Natural killer cell (primary cell): ENCODE data around the gene ZNF701. TPM values are rescaled to one million over a fixed set of nuclear protein-coding genes. Genes with fewer than 3 reads are reported as not detected.
"Not testable (repeated sequence)": the region's sequence is repeated elsewhere in the genome, so short reads cannot be mapped to it uniquely, and the experiment has no call there.

Experiments used
- ATAC-seq, 3 donors: fragments of 150-1000 bp in 2 of 3; fragments of 200-7000 bp in 1 of 3; cut with Tn5 transposase; 1 replicate in 1 of 3; 2 replicates in 2 of 3; pipeline ENCODE4 v1.10.0; 2021; ENCODE audit warnings: mild to moderate bottlenecking in 2 of 3, moderate library complexity in 2 of 3
- DNase-seq, 2 donors: peaks; one replicate each; pipeline versions ENCODE4 v3.0.0 to v3.0.0-alpha.2; 2013 to 2021; ENCODE audit warnings: mixed read lengths in 1 of 2
- H3K27ac ChIP-seq: one replicate; pipeline ENCODE4 v1.5.1; 2013; ENCODE audit warnings: mild to moderate bottlenecking, low read length
- H3K27me3 ChIP-seq: one replicate; pipeline ENCODE4 v1.6.1; 2013; ENCODE audit warnings: low read length; ENCODE audit not compliant: control insufficient read depth, insufficient read depth
- H3K36me3 ChIP-seq: one replicate; pipeline ENCODE4 v1.6.1; 2013; ENCODE audit warnings: low read length; ENCODE audit not compliant: control insufficient read depth, insufficient read depth
- H3K4me1 ChIP-seq: one replicate; pipeline ENCODE4 v1.6.1; 2013; ENCODE audit warnings: low read length; ENCODE audit not compliant: control insufficient read depth, insufficient read depth
- H3K4me3 ChIP-seq: one replicate; pipeline ENCODE4 v1.5.1; 2013; ENCODE audit warnings: low read length
- H3K9me3 ChIP-seq: one replicate; pipeline ENCODE4 v1.6.1; 2013; ENCODE audit warnings: low read length; ENCODE audit not compliant: control insufficient read depth, insufficient read depth
- H3K27ac Mint-ChIP-seq, 2 donors: one replicate each; pipeline ENCODE4 v1.8.0; 2022; ENCODE audit warnings: mild to moderate bottlenecking in 2 of 2, mixed read lengths in 2 of 2, moderate library complexity in 1 of 2
- H3K27me3 Mint-ChIP-seq, 2 donors: one replicate each; pipeline ENCODE4 v1.8.0; 2022; ENCODE audit warnings: low read depth in 2 of 2, mixed read lengths in 2 of 2
- H3K36me3 Mint-ChIP-seq: one replicate; pipeline ENCODE4 v1.8.0; 2022; ENCODE audit warnings: mixed read lengths
- H3K4me1 Mint-ChIP-seq, 2 donors: one replicate each; pipeline ENCODE4 v1.8.0; 2022; ENCODE audit warnings: mixed read lengths in 2 of 2
- H3K4me3 Mint-ChIP-seq: one replicate; pipeline ENCODE4 v1.8.0; 2022; ENCODE audit warnings: mild to moderate bottlenecking, moderate library complexity, mixed read lengths
- H3K9me3 Mint-ChIP-seq, 2 donors: one replicate each; pipeline ENCODE4 v1.8.0; 2022; ENCODE audit warnings: mixed read lengths in 2 of 2
- WGBS: methylation state at CpG from one replicate; pipeline ENCODE4 v1.1.7; 2013; ENCODE audit warnings: missing lambda C conversion rate; ENCODE audit not compliant: insufficient coverage; 5-methylcytosine and 5-hydroxymethylcytosine counted together
- intact Hi-C: fragments of 100-400 bp; cut with micrococcal nuclease; formaldehyde crosslinking; loops from one replicate; pipeline ENCODE4 v1.14.2; 2022
- total RNA-seq, 4 donors: library from RNA; stranded (reverse); fragments of 120-200 nt in 1 of 4; gene quantifications; one replicate each; pipeline versions ENCODE4 v1.2.3 to v1.2.4, GENCODE V29; 2013 to 2022
- TF ChIP-seq, protein P1 (sequence below): fragments of 200-600 bp; IDR thresholded peaks from one replicate; pipeline ENCODE4 v1.8.0; 2022; ENCODE audit warnings: antibody characterized with exemption

The ZNF701 gene
- total RNA-seq, 3 donors from 2014 or later (not counting 1 experiment from before 2014, with no cell fraction given), result 27.4 to 41.2 (median 28.4) TPM

DNA sequence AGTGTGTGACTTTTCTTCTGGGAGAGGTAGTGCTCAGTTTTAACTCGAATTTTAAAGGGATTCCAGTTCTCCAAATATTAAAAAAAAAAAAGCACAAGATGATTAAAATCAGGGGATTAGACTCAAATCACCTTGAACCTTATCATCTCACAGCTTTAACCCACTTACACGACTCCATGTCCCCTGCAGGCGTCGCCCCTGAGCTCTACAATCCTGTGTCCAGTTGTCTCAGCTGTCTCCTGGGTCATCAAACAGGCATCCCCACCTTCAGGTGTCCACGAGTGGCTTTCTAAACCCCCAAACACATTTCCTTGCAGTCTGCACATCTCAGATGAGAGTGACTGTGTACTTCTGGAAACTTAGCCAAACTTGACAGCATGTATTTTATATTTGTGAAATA is 28.5 kb upstream of the ZNF701 start:
- H3K4me1 ChIP-seq, result peaks cover 58% of the 10 kb centered on the region
- H3K36me3 Mint-ChIP-seq, result no peaks in the 10 kb centered on the region
- intact Hi-C loops, result no loop called here
- H3K36me3 ChIP-seq, result peaks cover 24% of the 10 kb centered on the region
- no peak overlapping the region for H3K4me3 ChIP-seq
- TF ChIP-seq, protein P1, sequence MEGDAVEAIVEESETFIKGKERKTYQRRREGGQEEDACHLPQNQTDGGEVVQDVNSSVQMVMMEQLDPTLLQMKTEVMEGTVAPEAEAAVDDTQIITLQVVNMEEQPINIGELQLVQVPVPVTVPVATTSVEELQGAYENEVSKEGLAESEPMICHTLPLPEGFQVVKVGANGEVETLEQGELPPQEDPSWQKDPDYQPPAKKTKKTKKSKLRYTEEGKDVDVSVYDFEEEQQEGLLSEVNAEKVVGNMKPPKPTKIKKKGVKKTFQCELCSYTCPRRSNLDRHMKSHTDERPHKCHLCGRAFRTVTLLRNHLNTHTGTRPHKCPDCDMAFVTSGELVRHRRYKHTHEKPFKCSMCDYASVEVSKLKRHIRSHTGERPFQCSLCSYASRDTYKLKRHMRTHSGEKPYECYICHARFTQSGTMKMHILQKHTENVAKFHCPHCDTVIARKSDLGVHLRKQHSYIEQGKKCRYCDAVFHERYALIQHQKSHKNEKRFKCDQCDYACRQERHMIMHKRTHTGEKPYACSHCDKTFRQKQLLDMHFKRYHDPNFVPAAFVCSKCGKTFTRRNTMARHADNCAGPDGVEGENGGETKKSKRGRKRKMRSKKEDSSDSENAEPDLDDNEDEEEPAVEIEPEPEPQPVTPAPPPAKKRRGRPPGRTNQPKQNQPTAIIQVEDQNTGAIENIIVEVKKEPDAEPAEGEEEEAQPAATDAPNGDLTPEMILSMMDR, result no peak
- H3K9me3 Mint-ChIP-seq, result no peaks in the 10 kb centered on the region
- no peak for ATAC-seq
- peaks cover 40 to 44% of the 10 kb centered on the region in 2 donors for H3K4me1 Mint-ChIP-seq
- no peaks in the 10 kb centered on the region for H3K27me3 Mint-ChIP-seq
- peak overlapping the region; percentile 95 for H3K27ac Mint-ChIP-seq
- no peaks in the 10 kb centered on the region for H3K9me3 ChIP-seq
- peak overlapping the region; percentile 19 for H3K27ac ChIP-seq
- 86% methylated on average over 5 of the region's 5 CpGs for WGBS
- DNase-seq, result no peak
- peak overlapping the region; percentile 45 for H3K4me3 Mint-ChIP-seq
- no peaks in the 10 kb centered on the region for H3K27me3 ChIP-seq

DNA sequence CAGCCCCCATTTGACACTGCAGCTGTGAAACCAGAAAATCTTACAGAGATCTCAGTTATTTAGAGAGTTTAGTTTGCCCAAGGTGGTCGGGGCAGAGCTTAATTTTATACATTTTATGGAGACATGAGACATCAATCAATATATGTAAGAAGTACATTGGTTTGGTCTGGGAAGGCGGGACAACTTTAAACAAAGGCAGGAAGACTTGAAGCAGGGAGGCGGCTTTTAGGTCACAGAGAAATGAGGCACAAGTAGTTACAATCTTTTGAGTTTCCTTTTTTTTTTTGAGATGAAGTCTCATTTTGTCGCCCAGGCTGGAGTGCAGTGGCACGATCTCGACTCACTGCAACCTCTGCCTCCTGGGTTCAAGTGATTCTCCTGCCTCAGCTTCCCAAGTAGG is 27.5 kb upstream of the ZNF701 start:
- Mint-ChIP-seq H3K4me1 (peaks cover 31 to 35% of the 10 kb centered on the region in 2 donors), H3K27ac (peak overlapping the region; percentile 95), H3K4me3 (peak overlapping the region; percentile 84)
- DNase-seq, H3K36me3 Mint-ChIP-seq, intact Hi-C loops, H3K27me3 ChIP-seq, H3K27me3 Mint-ChIP-seq, H3K4me3 ChIP-seq, H3K9me3 Mint-ChIP-seq, H3K9me3 ChIP-seq: not testable (repeated sequence)
- WGBS, result 74% methylated on average over 5 of the region's 6 CpGs
- peaks cover 49% of the 10 kb centered on the region for H3K4me1 ChIP-seq
- peak in 2 of 3 donors; percentile 8 to 47 for ATAC-seq
- peaks cover 32% of the 10 kb centered on the region for H3K36me3 ChIP-seq
- peak overlapping the region; percentile 70 for H3K27ac ChIP-seq

DNA sequence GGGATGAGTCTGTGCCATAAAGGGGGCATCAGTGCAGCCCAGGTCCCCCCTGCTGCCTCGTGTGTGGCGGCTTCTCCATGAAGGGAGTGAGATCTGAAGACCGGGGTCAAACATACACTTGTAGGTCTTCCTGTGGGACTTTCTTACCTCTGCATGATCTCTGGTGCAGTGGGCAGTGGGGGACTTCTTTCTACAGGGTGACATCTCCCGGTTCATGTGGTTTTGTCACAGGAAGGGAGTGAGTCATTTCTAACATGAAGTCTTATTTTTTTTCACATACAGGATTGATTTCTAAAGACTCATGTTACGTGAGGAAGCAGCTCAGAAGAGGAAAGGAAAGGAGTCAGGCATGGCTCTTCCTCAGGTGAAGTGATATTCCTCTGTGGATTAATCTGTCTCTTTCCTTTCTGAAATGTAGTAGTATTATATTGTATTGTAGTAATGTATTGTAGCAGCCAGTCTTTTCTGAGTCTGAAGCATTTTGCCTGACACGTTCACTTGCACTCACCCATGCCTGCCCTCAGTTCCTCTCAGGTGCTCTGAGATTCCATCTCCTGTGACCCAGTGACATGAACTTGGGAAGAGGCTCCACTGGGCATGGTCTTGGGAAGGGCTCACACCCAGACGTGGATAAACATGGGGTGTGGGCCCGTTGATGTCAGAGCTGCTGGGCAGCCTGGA is 27.0 kb upstream of the ZNF701 start:
- H3K9me3 Mint-ChIP-seq, result no peaks in the 10 kb centered on the region
- Histone ChIP-seq H3K36me3 (peaks cover 37% of the 10 kb centered on the region), H3K4me3 (no peak overlapping the region), H3K9me3 (peaks cover 2% of the 10 kb centered on the region), H3K4me1 (peaks cover 46% of the 10 kb centered on the region), H3K27me3 (no peaks in the 10 kb centered on the region), H3K27ac (peak overlapping the region; percentile 70)
- TF ChIP-seq, protein P1, result no peak
- DNase-seq (peak; percentile 46 to 76), ATAC-seq (peak; percentile 89 to 95 (median 93))
- no peaks in the 10 kb centered on the region for H3K36me3 Mint-ChIP-seq
- peak overlapping the region; percentile 84 for H3K4me3 Mint-ChIP-seq
- H3K4me1 Mint-ChIP-seq, result peaks cover 30 to 35% of the 10 kb centered on the region in 2 donors
- intact Hi-C loops, result loop anchor here (1.0 kb wide), 1 partner anchor 27 kb away; the partner anchor contains the start of gene ZNF701
- H3K27me3 Mint-ChIP-seq, result no peaks in the 10 kb centered on the region
- peak overlapping the region; percentile 95 for H3K27ac Mint-ChIP-seq
- WGBS, result 43% methylated on average over 6 of the region's 8 CpGs

DNA sequence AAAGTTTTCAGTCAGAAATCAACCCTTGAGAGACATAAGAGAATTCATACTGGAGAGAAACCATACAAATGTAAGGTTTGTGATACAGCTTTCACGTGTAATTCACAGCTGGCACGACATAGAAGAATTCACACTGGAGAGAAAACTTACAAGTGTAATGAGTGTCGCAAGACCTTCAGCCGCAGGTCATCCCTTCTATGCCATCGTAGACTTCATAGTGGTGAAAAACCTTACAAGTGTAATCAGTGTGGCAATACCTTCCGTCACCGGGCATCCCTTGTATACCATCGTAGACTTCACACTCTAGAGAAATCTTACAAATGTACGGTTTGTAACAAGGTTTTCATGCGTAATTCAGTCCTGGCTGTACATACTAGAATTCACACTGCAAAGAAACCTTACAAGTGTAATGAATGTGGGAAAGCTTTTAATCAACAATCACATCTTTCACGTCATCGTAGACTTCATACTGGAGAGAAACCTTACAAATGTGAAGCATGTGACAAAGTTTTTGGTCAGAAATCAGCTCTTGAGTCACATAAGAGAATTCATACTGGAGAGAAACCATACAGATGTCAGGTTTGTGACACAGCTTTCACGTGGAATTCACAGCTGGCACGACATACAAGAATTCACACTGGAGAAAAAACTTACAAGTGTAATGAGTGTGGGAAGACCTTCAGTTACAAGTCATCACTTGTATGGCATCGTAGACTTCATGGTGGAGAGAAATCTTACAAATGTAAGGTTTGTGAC is 15.7 kb upstream of the ZNF701 start:
- Mint-ChIP-seq H3K4me3 (no peak overlapping the region), H3K4me1 (peaks cover 5% of the 10 kb centered on the region in 2 donors), H3K27me3 (no peaks in the 10 kb centered on the region), H3K36me3 (peaks cover 50% of the 10 kb centered on the region), H3K9me3 (peaks cover 10 to 24% of the 10 kb centered on the region in 2 donors), H3K27ac (no peak overlapping the region)
- TF ChIP-seq, protein P1, result no peak
- Histone ChIP-seq H3K4me1 (no peaks in the 10 kb centered on the region), H3K27ac (no peak overlapping the region), H3K4me3 (no peak overlapping the region), H3K36me3 (peaks cover 53% of the 10 kb centered on the region), H3K9me3 (peaks cover 76% of the 10 kb centered on the region), H3K27me3 (no peaks in the 10 kb centered on the region)
- intact Hi-C loops, result no loop called here
- ATAC-seq (no peak), DNase-seq (no peak)
- WGBS, result 95% methylated on average over 15 of the region's 15 CpGs
